Stimulated activated effector memory CD8-positive, alpha-beta T cell treated with anti-CD3 and anti-CD28 coated beads, Interleukin-12 subunit alpha, Interleukin-12 subunit beta, amount 100 ng/mL, for 72 hours (primary cell): Measurements from ENCODE around the gene PRRX2.

Source experiments
- ATAC-seq: fragments of 150-1000 bp; cut with Tn5 transposase; 2 replicates; pipeline ENCODE4 v1.10.0; 2021
- DNase-seq, 2 donors: peaks; one replicate each; pipeline ENCODE4 v3.0.0; 2021 to 2022; ENCODE audit warnings: low spot score in 2 of 2
- H3K27ac Mint-ChIP-seq: one replicate; pipeline ENCODE4 v1.8.0; 2022; ENCODE audit warnings: mild to moderate bottlenecking, mixed read lengths
- H3K36me3 Mint-ChIP-seq: one replicate; pipeline ENCODE4 v1.8.0; 2022; ENCODE audit warnings: mild to moderate bottlenecking, mixed read lengths
- H3K4me1 Mint-ChIP-seq: one replicate; pipeline ENCODE4 v1.8.0; 2022; ENCODE audit warnings: mixed read lengths
- H3K4me3 Mint-ChIP-seq: one replicate; pipeline ENCODE4 v1.8.0; 2022; ENCODE audit warnings: mild to moderate bottlenecking, mixed read lengths
- H3K9me3 Mint-ChIP-seq: one replicate; pipeline ENCODE4 v1.8.0; 2022; ENCODE audit warnings: mixed read lengths

PRRX2 gene

GRCh38 chr9:129697656-129698253 lies 32.3 kb downstream of the PRRX2 start:
- Mint-ChIP-seq H3K4me1 (peaks cover 6% of the 10 kb centered on the region), H3K36me3 (no peaks in the 10 kb centered on the region), H3K27ac (no peak overlapping the region), H3K9me3 (no peaks in the 10 kb centered on the region), H3K4me3 (peak overlapping the region; percentile 64)
- no peak for ATAC-seq
- no peak for DNase-seq

GRCh38 chr9:129698254-129698757 lies 32.9 kb downstream of the PRRX2 start:
- DNase-seq (no peak), ATAC-seq (no peak)
- H3K4me3 Mint-ChIP-seq = no peak overlapping the region
- peaks cover 6% of the 10 kb centered on the region for H3K4me1 Mint-ChIP-seq
- H3K27ac Mint-ChIP-seq = no peak overlapping the region
- no peaks in the 10 kb centered on the region for H3K36me3 Mint-ChIP-seq
- no peaks in the 10 kb centered on the region for H3K9me3 Mint-ChIP-seq

- no peak for ATAC-seq
- Mint-ChIP-seq H3K9me3 (no peaks in the 10 kb centered on the region), H3K27ac (peak overlapping the region; percentile 17)
These were observed 35.6 kb downstream of the PRRX2 start for GRCh38 chr9:129701054-129701453.

GRCh38 chr9:129701549-129701948 lies 36.1 kb downstream of the PRRX2 start:
- no peaks in the 10 kb centered on the region for H3K9me3 Mint-ChIP-seq
- H3K36me3 Mint-ChIP-seq = no peaks in the 10 kb centered on the region
- no peak for DNase-seq
- H3K27ac Mint-ChIP-seq = no peak overlapping the region
- H3K4me3 Mint-ChIP-seq = no peak overlapping the region
- ATAC-seq = no peak
- peaks cover 6% of the 10 kb centered on the region for H3K4me1 Mint-ChIP-seq

More at GRCh38 chr9:129701054-129701453, 35.6 kb downstream of the PRRX2 start:
- H3K4me1 Mint-ChIP-seq = peaks cover 6% of the 10 kb centered on the region
- no peaks in the 10 kb centered on the region for H3K36me3 Mint-ChIP-seq
- no peak for DNase-seq
- H3K4me3 Mint-ChIP-seq = no peak overlapping the region

GRCh38 chr9:129702589-129703520 lies 37.4 kb downstream of the PRRX2 start:
- H3K36me3 Mint-ChIP-seq = no peaks in the 10 kb centered on the region
- DNase-seq (no peak), ATAC-seq (no peak)
- H3K4me1 Mint-ChIP-seq = no peaks in the 10 kb centered on the region
- H3K4me3 Mint-ChIP-seq = no peak overlapping the region
- H3K27ac Mint-ChIP-seq = no peak overlapping the region
- no peaks in the 10 kb centered on the region for H3K9me3 Mint-ChIP-seq

GRCh38 chr9:129703667-129704355 lies 38.4 kb downstream of the PRRX2 start:
- Mint-ChIP-seq H3K9me3 (no peaks in the 10 kb centered on the region), H3K4me1 (no peaks in the 10 kb centered on the region), H3K36me3 (no peaks in the 10 kb centered on the region), H3K4me3 (no peak overlapping the region), H3K27ac (no peak overlapping the region)
- ATAC-seq (no peak), DNase-seq (no peak)

GRCh38 chr9:129704807-129705206 lies 39.4 kb downstream of the PRRX2 start:
- Mint-ChIP-seq H3K4me3 (no peak overlapping the region), H3K27ac (no peak overlapping the region), H3K36me3 (no peaks in the 10 kb centered on the region), H3K9me3 (no peaks in the 10 kb centered on the region), H3K4me1 (no peaks in the 10 kb centered on the region)
- no peak for ATAC-seq
- no peak for DNase-seq

GRCh38 chr9:129708793-129709192 lies 43.3 kb downstream of the PRRX2 start:
- no peak overlapping the region for H3K4me3 Mint-ChIP-seq
- peaks cover 5% of the 10 kb centered on the region for H3K4me1 Mint-ChIP-seq
- no peaks in the 10 kb centered on the region for H3K9me3 Mint-ChIP-seq
- ATAC-seq = no peak
- H3K36me3 Mint-ChIP-seq = no peaks in the 10 kb centered on the region
- no peak for DNase-seq
- peak overlapping the region; percentile 47 for H3K27ac Mint-ChIP-seq

- Mint-ChIP-seq H3K4me3 (no peak overlapping the region), H3K4me1 (peaks cover 5% of the 10 kb centered on the region), H3K9me3 (no peaks in the 10 kb centered on the region), H3K27ac (no peak overlapping the region), H3K36me3 (no peaks in the 10 kb centered on the region)
- no peak for DNase-seq
- ATAC-seq = no peak
These were observed 44.2 kb downstream of the PRRX2 start for GRCh38 chr9:129709438-129710168.

- Mint-ChIP-seq H3K4me3 (no peak overlapping the region), H3K9me3 (no peaks in the 10 kb centered on the region), H3K36me3 (no peaks in the 10 kb centered on the region), H3K27ac (no peak overlapping the region), H3K4me1 (peaks cover 5% of the 10 kb centered on the region)
- ATAC-seq (no peak), DNase-seq (no peak)
These were observed 44.7 kb downstream of the PRRX2 start for GRCh38 chr9:129710169-129710453.

GRCh38 chr9:129712634-129713401 lies 47.4 kb downstream of the PRRX2 start:
- ATAC-seq (no peak), DNase-seq (no peak)
- peaks cover 5% of the 10 kb centered on the region for H3K4me1 Mint-ChIP-seq
- no peak overlapping the region for H3K4me3 Mint-ChIP-seq
- no peak overlapping the region for H3K27ac Mint-ChIP-seq
- no peaks in the 10 kb centered on the region for H3K36me3 Mint-ChIP-seq
- H3K9me3 Mint-ChIP-seq = no peaks in the 10 kb centered on the region

GRCh38 chr9:129713402-129713679 lies 47.9 kb downstream of the PRRX2 start:
- no peaks in the 10 kb centered on the region for H3K9me3 Mint-ChIP-seq
- ATAC-seq = no peak
- no peak for DNase-seq

GRCh38 chr9:129714511-129715061 lies 49.1 kb downstream of the PRRX2 start:
- no peak for DNase-seq
- no peaks in the 10 kb centered on the region for H3K9me3 Mint-ChIP-seq
- H3K27ac Mint-ChIP-seq = no peak overlapping the region
- H3K36me3 Mint-ChIP-seq = no peaks in the 10 kb centered on the region
- H3K4me3 Mint-ChIP-seq = no peak overlapping the region
- H3K4me1 Mint-ChIP-seq = peaks cover 5% of the 10 kb centered on the region
- ATAC-seq = no peak

More at GRCh38 chr9:129713402-129713679, 47.9 kb downstream of the PRRX2 start:
- H3K4me3 Mint-ChIP-seq = no peak overlapping the region
- peaks cover 5% of the 10 kb centered on the region for H3K4me1 Mint-ChIP-seq
- no peak overlapping the region for H3K27ac Mint-ChIP-seq
- H3K36me3 Mint-ChIP-seq = no peaks in the 10 kb centered on the region

GRCh38 chr9:129716091-129716490 lies 50.6 kb downstream of the PRRX2 start:
- no peaks in the 10 kb centered on the region for H3K36me3 Mint-ChIP-seq
- DNase-seq = no peak
- no peak for ATAC-seq
- H3K4me3 Mint-ChIP-seq = no peak overlapping the region
- H3K27ac Mint-ChIP-seq = no peak overlapping the region
- H3K9me3 Mint-ChIP-seq = no peaks in the 10 kb centered on the region
- no peaks in the 10 kb centered on the region for H3K4me1 Mint-ChIP-seq
